Activated B cell treated with CpG ODN at 0.5 μM for 24 hours (primary cell): ENCODE data around the gene EYA3. TPM values are rescaled to one million over a fixed set of nuclear protein-coding genes. Genes with fewer than 3 reads are reported as not detected.

Experiments
- ATAC-seq: fragments of 200-7000 bp; cut with Tn5 transposase; one replicate; pipeline ENCODE4 v1.10.0; 2021; ENCODE audit warnings: low read depth, mild to moderate bottlenecking, moderate library complexity
- CTCF ChIA-PET: fragments of 350-600 bp; sonication (Branson Sonifier 250); formaldehyde crosslinking; loops from one replicate; lab custom pipeline; 2021; ENCODE audit warnings: antibody characterized with exemption; lab: Charles Lee
- POLR2A ChIA-PET: fragments of 350-600 bp; sonication (Branson Sonifier 250); formaldehyde crosslinking; loops from one replicate; lab custom pipeline; 2021; ENCODE audit warnings: antibody characterized with exemption; lab: Charles Lee
- DNase-seq: peaks from one replicate; pipeline ENCODE4 v3.0.0; 2022
- H3K27ac Mint-ChIP-seq: one replicate; pipeline ENCODE4 v1.8.0; 2020; ENCODE audit warnings: mixed read lengths
- H3K27me3 Mint-ChIP-seq: one replicate; pipeline ENCODE4 v1.8.0; 2021; ENCODE audit warnings: mixed read lengths
- H3K36me3 Mint-ChIP-seq: one replicate; pipeline ENCODE4 v1.8.0; 2021; ENCODE audit warnings: low read depth, mixed read lengths
- H3K4me1 Mint-ChIP-seq: one replicate; pipeline ENCODE4 v1.8.0; 2021; ENCODE audit warnings: mixed read lengths
- H3K4me3 Mint-ChIP-seq: one replicate; pipeline ENCODE4 v1.8.0; 2020; ENCODE audit warnings: mild to moderate bottlenecking, mixed read lengths
- H3K9me3 Mint-ChIP-seq: one replicate; pipeline ENCODE4 v1.8.0; 2020; ENCODE audit warnings: mixed read lengths
- intact Hi-C: fragments of 100-400 bp; cut with micrococcal nuclease; formaldehyde crosslinking; loops from one replicate; pipeline ENCODE4 v1.15.1; 2024
- total RNA-seq: library from RNA; stranded (reverse); gene quantifications from 2 replicates; pipeline ENCODE4 v1.2.3, GENCODE V29; 2022
- TF ChIP-seq, protein P1 (sequence below): fragments of 200-600 bp; IDR thresholded peaks from one replicate; pipeline ENCODE4 v1.8.0; 2022; ENCODE audit warnings: antibody characterized with exemption, mild to moderate bottlenecking

EYA3 gene
- total RNA-seq, 1 donor from 2014 or later = 31.0 TPM

DNA sequence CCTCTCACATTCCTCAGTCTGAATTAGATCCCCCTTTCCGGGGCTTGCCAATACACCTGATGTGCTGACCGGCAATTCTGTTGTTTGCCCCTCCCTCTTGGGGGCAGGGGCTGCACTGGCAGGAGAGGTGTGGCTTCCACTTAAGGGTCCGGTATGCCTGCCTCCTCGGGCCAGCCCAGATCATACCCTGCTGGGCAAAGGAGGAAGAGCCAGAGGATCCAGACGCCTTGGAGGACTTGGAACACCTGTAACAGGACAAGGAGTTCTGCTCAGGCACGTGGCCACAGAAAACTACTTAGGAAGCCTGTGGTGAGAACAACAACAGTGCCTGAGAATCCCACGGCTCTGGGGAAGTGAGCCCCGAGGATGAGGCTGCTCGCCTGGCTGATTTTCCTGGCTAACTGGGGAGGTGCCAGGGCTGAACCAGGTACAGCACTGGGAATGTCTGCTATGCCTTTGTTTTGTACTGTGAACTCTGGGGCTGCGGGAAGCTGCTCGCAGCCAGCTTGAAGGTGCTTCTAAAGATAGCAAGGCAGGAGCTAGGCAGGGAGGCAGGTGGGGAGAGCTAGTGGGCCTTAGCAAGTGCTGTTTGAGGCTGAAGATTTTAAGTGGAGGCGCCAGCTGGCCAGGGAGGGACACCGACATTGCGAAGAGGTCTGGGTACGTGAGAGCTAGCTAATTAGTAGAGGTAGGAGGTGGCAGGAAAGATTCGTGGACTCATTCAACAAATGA lies 153.4 kb downstream of the EYA3 start, which contains the start of gene SMPDL3B:
SMPDL3B (plus strand) TSS at position 183 of the 732 bp plus-strand sequence; CDS start at position 367, 184 bp downstream.
- H3K4me1 Mint-ChIP-seq = peaks cover 23% of the 10 kb centered on the region
- peaks cover 20% of the 10 kb centered on the region for H3K27me3 Mint-ChIP-seq
- H3K36me3 Mint-ChIP-seq = no peaks in the 10 kb centered on the region
- no peak within 1 kb of the TSS for H3K27ac Mint-ChIP-seq
- POLR2A ChIA-PET = no interaction called here
- TF ChIP-seq, protein P1, sequence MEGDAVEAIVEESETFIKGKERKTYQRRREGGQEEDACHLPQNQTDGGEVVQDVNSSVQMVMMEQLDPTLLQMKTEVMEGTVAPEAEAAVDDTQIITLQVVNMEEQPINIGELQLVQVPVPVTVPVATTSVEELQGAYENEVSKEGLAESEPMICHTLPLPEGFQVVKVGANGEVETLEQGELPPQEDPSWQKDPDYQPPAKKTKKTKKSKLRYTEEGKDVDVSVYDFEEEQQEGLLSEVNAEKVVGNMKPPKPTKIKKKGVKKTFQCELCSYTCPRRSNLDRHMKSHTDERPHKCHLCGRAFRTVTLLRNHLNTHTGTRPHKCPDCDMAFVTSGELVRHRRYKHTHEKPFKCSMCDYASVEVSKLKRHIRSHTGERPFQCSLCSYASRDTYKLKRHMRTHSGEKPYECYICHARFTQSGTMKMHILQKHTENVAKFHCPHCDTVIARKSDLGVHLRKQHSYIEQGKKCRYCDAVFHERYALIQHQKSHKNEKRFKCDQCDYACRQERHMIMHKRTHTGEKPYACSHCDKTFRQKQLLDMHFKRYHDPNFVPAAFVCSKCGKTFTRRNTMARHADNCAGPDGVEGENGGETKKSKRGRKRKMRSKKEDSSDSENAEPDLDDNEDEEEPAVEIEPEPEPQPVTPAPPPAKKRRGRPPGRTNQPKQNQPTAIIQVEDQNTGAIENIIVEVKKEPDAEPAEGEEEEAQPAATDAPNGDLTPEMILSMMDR = no peak
- no peaks in the 10 kb centered on the region for H3K9me3 Mint-ChIP-seq
- CTCF ChIA-PET = no interaction called here
- intact Hi-C loops = no loop called here
- no peak within 1 kb of the TSS for H3K4me3 Mint-ChIP-seq
- ATAC-seq (peak; percentile 40), DNase-seq (no peak)

DNA sequence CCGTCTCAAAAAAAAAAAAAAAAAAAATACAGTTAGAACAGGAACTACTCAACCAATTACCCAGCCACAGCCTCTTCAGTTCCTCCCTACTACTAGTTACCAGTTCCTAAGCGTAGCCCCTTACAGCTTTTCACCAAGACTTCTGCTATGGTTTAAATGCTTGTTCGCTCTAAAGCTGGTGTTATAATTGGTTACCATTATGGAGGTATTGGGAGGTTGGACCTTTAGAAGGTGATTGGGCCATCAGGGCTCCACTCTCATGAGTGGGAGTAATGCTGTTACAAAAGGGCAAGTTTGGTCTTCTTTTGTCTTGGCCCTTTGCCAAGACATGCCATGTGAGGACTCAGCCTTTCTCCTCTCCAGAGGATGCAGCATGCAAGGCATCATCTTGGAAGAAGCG lies 156.7 kb downstream of the EYA3 start:
- ChIA-PET POLR2A (no interaction called here), CTCF (interaction anchor here (1.5 kb wide), 1 partner anchor 9 kb away, joined by 3 read pairs; no protein-coding TSS in a partner anchor)
- Mint-ChIP-seq H3K36me3 (no peaks in the 10 kb centered on the region), H3K27ac (no peak overlapping the region), H3K27me3 (peaks cover 20% of the 10 kb centered on the region), H3K4me3 (no peak overlapping the region), H3K4me1 (peaks cover 23% of the 10 kb centered on the region), H3K9me3 (no peaks in the 10 kb centered on the region)
- TF ChIP-seq, protein P1 = no peak
- DNase-seq (no peak), ATAC-seq (no peak)
- intact Hi-C loops = no loop called here

DNA sequence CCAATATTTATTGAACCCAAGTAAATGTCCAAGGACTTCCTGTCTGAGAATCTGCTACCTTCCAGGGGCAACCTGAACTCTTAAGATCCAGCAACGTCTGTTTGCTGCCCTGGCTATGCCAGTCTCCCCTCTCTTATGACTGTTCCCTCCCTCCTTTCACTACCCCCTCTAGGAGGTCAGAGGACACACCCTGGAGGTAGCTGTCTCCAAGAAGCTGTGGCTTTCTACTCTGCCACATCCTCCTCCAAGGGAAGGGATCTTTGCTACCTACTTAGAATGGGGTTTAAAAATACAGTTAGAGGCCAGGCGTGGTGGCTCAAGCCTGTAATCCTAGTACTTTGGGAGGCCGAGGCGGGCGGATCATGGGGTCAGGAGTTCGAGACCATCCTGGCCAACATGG lies 157.2 kb downstream of the EYA3 start:
- peaks cover 23% of the 10 kb centered on the region for H3K4me1 Mint-ChIP-seq
- no peak overlapping the region for H3K27ac Mint-ChIP-seq
- CTCF ChIA-PET = interaction anchor here (1.5 kb wide), 1 partner anchor 9 kb away, joined by 3 read pairs; no protein-coding TSS in a partner anchor
- no peak overlapping the region for H3K4me3 Mint-ChIP-seq
- H3K27me3 Mint-ChIP-seq = peaks cover 20% of the 10 kb centered on the region
- POLR2A ChIA-PET = no interaction called here
- ATAC-seq = no peak
- no peaks in the 10 kb centered on the region for H3K9me3 Mint-ChIP-seq
- no peak for DNase-seq
- H3K36me3 Mint-ChIP-seq = no peaks in the 10 kb centered on the region
- TF ChIP-seq, protein P1 = no peak
- intact Hi-C loops = no loop called here

DNA sequence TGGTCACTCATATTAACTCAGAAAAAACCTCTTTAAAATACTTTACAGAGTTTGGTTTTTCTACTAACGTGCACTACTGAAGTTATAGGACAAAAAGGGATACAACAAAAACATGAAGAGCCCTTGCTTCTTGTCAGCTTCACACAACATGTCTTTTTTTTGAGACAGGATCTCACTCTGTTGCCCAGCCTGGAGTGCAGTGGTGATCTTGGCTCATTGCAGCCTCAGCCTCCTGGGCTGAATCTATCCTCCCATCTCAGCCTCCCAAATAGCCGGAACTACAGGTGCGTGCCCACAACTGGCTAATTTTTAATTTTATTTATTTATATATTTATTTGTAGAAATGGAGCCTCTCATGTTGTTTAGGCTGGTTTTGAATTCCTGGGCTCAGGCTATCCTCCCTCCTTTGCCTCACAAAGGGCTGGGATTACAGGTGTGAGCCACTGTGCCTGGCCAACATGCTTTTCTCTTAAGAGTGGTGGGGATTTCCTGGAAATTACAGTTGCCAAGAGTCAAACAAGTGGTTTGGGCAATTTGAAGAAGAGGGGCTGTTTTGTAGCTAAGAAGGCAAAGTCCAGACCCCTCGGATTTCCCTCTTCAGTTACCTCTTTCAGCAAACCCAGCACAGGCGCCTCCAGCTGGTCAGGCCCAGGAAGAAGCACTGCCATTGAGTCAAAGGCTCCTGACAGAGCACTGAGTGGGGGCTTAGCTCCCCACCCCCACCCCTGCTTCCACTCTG lies 160.0 kb downstream of the EYA3 start:
- peaks cover 10% of the 10 kb centered on the region for H3K4me1 Mint-ChIP-seq
- intact Hi-C loops = no loop called here
- no peaks in the 10 kb centered on the region for H3K36me3 Mint-ChIP-seq
- TF ChIP-seq, protein P1 = no peak
- ATAC-seq (no peak), DNase-seq (no peak)
- no peak overlapping the region for H3K4me3 Mint-ChIP-seq
- CTCF ChIA-PET = no interaction called here
- POLR2A ChIA-PET = interaction anchor here (0.5 kb wide), 1 partner anchor 1128 kb away, joined by 6 read pairs; no protein-coding TSS in a partner anchor
- no peak overlapping the region for H3K27ac Mint-ChIP-seq
- peaks cover 4% of the 10 kb centered on the region for H3K27me3 Mint-ChIP-seq
- no peaks in the 10 kb centered on the region for H3K9me3 Mint-ChIP-seq

DNA sequence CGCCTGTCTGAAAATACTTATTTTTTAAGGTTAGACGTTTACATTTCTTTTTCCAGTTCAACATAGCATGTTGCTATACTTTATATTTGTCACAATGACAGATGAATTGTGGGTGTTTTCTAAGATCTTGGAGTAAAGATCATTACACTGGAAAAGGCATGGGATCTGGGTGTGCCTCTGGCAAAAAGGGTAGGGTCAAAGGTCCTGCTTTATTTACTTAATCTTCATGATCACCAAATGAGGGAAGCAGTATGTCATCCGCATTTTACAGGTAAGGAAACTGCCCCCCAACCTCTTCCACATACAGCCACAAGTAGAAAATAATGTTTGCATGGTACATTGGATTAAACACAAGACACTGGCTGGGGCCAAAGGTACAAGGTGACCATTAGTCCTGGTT lies 166.1 kb downstream of the EYA3 start:
- Mint-ChIP-seq H3K27ac (no peak overlapping the region), H3K4me1 (no peaks in the 10 kb centered on the region), H3K36me3 (no peaks in the 10 kb centered on the region), H3K4me3 (no peak overlapping the region), H3K27me3 (peaks cover 3% of the 10 kb centered on the region), H3K9me3 (no peaks in the 10 kb centered on the region)
- ATAC-seq (no peak), DNase-seq (no peak)
- POLR2A ChIA-PET = no interaction called here
- TF ChIP-seq, protein P1 = no peak
- intact Hi-C loops = no loop called here
- CTCF ChIA-PET = no interaction called here
